Measurements from ENCODE around the gene FHIT. TPM values are rescaled to one million over a fixed set of nuclear protein-coding genes. Genes with fewer than 3 reads are reported as not detected.

FHIT gene
- total and polyA plus RNA-seq, 8 donors, result 1.8 to 10.6 (median 7.1) TPM

GRCh38 chr3:60186359-60186758 is 1064.9 kb downstream of the FHIT start:
- 67 to 85% (median 83%) methylated on average over 4 of the region's 4 CpGs for WGBS, 5 donors
- H3K4me1 ChIP-seq, result no peaks in the 10 kb centered on the region
- no peaks in the 10 kb centered on the region for H3K36me3 ChIP-seq
- no peaks in the 10 kb centered on the region for H3K9me3 ChIP-seq
- no peak overlapping the region for H3K4me3 ChIP-seq
- H3K27me3 ChIP-seq, result no peaks in the 10 kb centered on the region
- intact Hi-C loops (cut with DNase I; ENCODE audit: low total_unique reads), result no loop called here
- TF ChIP-seq POLR2AphosphoS5 (IDR thresholded peaks at IDR 0.05) (no peak), EP300 (IDR thresholded peaks at IDR 0.05) (no peak), CTCF (IDR thresholded peaks at IDR 0.05) (no peak), POLR2A (IDR thresholded peaks at IDR 0.05) (no peak)
- H3K27ac ChIP-seq, result no peak overlapping the region
- no peak for DNase-seq

- no peak for TF ChIP-seq CTCF (IDR thresholded peaks at IDR 0.05)
- TF ChIP-seq POLR2AphosphoS5 (IDR thresholded peaks at IDR 0.05), result no peak
- no peak for TF ChIP-seq POLR2A (IDR thresholded peaks at IDR 0.05)
- no peak for TF ChIP-seq EP300 (IDR thresholded peaks at IDR 0.05)
- Histone ChIP-seq H3K27me3 (no peaks in the 10 kb centered on the region), H3K9me3 (no peaks in the 10 kb centered on the region), H3K27ac (no peak overlapping the region), H3K4me3 (no peak overlapping the region), H3K4me1 (no peaks in the 10 kb centered on the region), H3K36me3 (no peaks in the 10 kb centered on the region)
- WGBS, 5 donors, result 92 to 99% (median 94%) methylated on average over 3 of the region's 3 CpGs
- intact Hi-C loops (cut with DNase I; ENCODE audit: low total_unique reads), result no loop called here
- no peak for DNase-seq
Observed at GRCh38 chr3:60185161-60185560, 1066.1 kb downstream of the FHIT start.

- Histone ChIP-seq H3K27me3 (no peaks in the 10 kb centered on the region), H3K9me3 (no peaks in the 10 kb centered on the region), H3K27ac (no peak overlapping the region), H3K4me1 (no peaks in the 10 kb centered on the region), H3K36me3 (no peaks in the 10 kb centered on the region), H3K4me3 (no peak overlapping the region)
- intact Hi-C loops (cut with DNase I; ENCODE audit: low total_unique reads), result no loop called here
- TF ChIP-seq POLR2AphosphoS5 (IDR thresholded peaks at IDR 0.05) (no peak), EP300 (IDR thresholded peaks at IDR 0.05) (no peak), CTCF (IDR thresholded peaks at IDR 0.05) (no peak)
- 68 to 83% (median 73%) methylated on average over 1 of the region's 1 CpG for WGBS, 5 donors
- no peak for DNase-seq
Observed at GRCh38 chr3:60182697-60183096, 1068.6 kb downstream of the FHIT start.

- intact Hi-C loops (cut with DNase I; ENCODE audit: low total_unique reads), result no loop called here
- WGBS, 5 donors, result 92 to 95% (median 94%) methylated on average over 8 of the region's 8 CpGs
- TF ChIP-seq EP300 (IDR thresholded peaks at IDR 0.05) (no peak), CTCF (IDR thresholded peaks at IDR 0.05) (no peak), POLR2AphosphoS5 (IDR thresholded peaks at IDR 0.05) (no peak), POLR2A (IDR thresholded peaks at IDR 0.05) (no peak)
- DNase-seq, result no peak
- H3K9me3 ChIP-seq, result no peaks in the 10 kb centered on the region
- H3K27me3 ChIP-seq, result no peaks in the 10 kb centered on the region
- no peak overlapping the region for H3K27ac ChIP-seq
- H3K4me3 ChIP-seq, result no peak overlapping the region
- no peaks in the 10 kb centered on the region for H3K4me1 ChIP-seq
- no peaks in the 10 kb centered on the region for H3K36me3 ChIP-seq
Observed at GRCh38 chr3:60178931-60179653, 1072.2 kb downstream of the FHIT start.
